Measurements from ENCODE around the gene SH3PXD2B. TPM values are rescaled to one million over a fixed set of nuclear protein-coding genes. Genes with fewer than 3 reads are reported as not detected.

SH3PXD2B gene
- total and polyA plus RNA-seq, 10 donors = 2.0 to 31.8 (median 9.9) TPM

GRCh38 chr5:172283862-172284610 is 170.3 kb downstream of the SH3PXD2B start:
- 1% methylated on average over 42 to 79 of the region's 79 CpGs for WGBS, 5 donors
- intact Hi-C loops (cut with DNase I; ENCODE audit: low total_unique reads) = loop anchor here (10.0 kb wide), 1 partner anchor 89 kb away; the partner anchor contains the start of gene EFCAB9

GRCh38 chr5:172283020-172283861 is 171.1 kb downstream of the SH3PXD2B start, which contains the start of gene UBTD2:
TSS of gene UBTD2 (minus strand) at chr5:172283764. CDS start at chr5:172283665, 99 bp downstream.
- Histone ChIP-seq H3K27me3 (replicated peaks in 1 of 7) (no peaks in the 10 kb centered on the region), H3K4me1 (peaks cover 14 to 39% (median 26%) of the 10 kb centered on the region in 6 donors), H3K36me3 (no peaks in the 10 kb centered on the region), H3K4me3 (peak within 1 kb of the TSS; percentile 65 to 97 (median 86)), H3K27ac (peak within 1 kb of the TSS; percentile 64 to 95 (median 84)), H3K9me3 (no peaks in the 10 kb centered on the region)
- WGBS, 5 donors = 0 to 1% (median 1%) methylated on average over 38 to 87 of the region's 87 CpGs
- DNase-seq = peak; percentile 96
- peak; percentile 28 to 56 (median 37) for TF ChIP-seq POLR2AphosphoS5 (IDR thresholded peaks at IDR 0.05)
- TF ChIP-seq POLR2A (IDR thresholded peaks at IDR 0.05) = no peak
- peak in 10 of 11 experiments; percentile 4 to 72 (median 48) for TF ChIP-seq CTCF (IDR thresholded peaks at IDR 0.05 in 8 of 11, conservative IDR thresholded peaks at IDR 0.05 in 3 of 11)
- intact Hi-C loops (cut with DNase I; ENCODE audit: low total_unique reads) = loop anchor here (10.0 kb wide), 1 partner anchor 88 kb away; the partner anchor contains the start of gene EFCAB9

More at GRCh38 chr5:172283862-172284610, 170.3 kb downstream of the SH3PXD2B start:
- Histone ChIP-seq H3K27ac (peak overlapping the region in 7 of 8 donors; percentile 79 to 95 (median 85)), H3K4me1 (peaks cover 14 to 39% (median 26%) of the 10 kb centered on the region in 6 donors), H3K4me3 (peak overlapping the region; percentile 58 to 97 (median 82)), H3K36me3 (no peaks in the 10 kb centered on the region), H3K27me3 (replicated peaks in 1 of 7) (no peaks in the 10 kb centered on the region), H3K9me3 (no peaks in the 10 kb centered on the region)
- peak; percentile 96 for DNase-seq
- TF ChIP-seq CTCF (IDR thresholded peaks at IDR 0.05 in 8 of 11, conservative IDR thresholded peaks at IDR 0.05 in 3 of 11) (no peak), POLR2AphosphoS5 (IDR thresholded peaks at IDR 0.05) (peak; percentile 58 to 78 (median 64)), POLR2A (IDR thresholded peaks at IDR 0.05) (no peak)

- DNase-seq = no peak
- intact Hi-C loops (cut with DNase I; ENCODE audit: low total_unique reads) = loop anchor here (10.0 kb wide), 1 partner anchor 88 kb away; the partner anchor contains the start of gene EFCAB9
- H3K9me3 ChIP-seq = no peaks in the 10 kb centered on the region
- TF ChIP-seq CTCF (IDR thresholded peaks at IDR 0.05 in 8 of 11, conservative IDR thresholded peaks at IDR 0.05 in 3 of 11) (no peak), POLR2AphosphoS5 (IDR thresholded peaks at IDR 0.05) (no peak), POLR2A (IDR thresholded peaks at IDR 0.05) (no peak)
- peak overlapping the region in 6 of 8 donors; percentile 83 to 95 (median 86) for H3K27ac ChIP-seq
- no peaks in the 10 kb centered on the region for H3K27me3 ChIP-seq (replicated peaks in 1 of 7)
- H3K4me1 ChIP-seq = peaks cover 14 to 39% (median 26%) of the 10 kb centered on the region in 6 donors
- peak overlapping the region; percentile 65 to 97 (median 86) for H3K4me3 ChIP-seq
- no peaks in the 10 kb centered on the region for H3K36me3 ChIP-seq
- WGBS, 5 donors = 23 to 26% (median 25%) methylated on average over 13 of the region's 13 CpGs
Measured at GRCh38 chr5:172282272-172283019, 171.9 kb downstream of the SH3PXD2B start.
